T-helper 1 cell treated with Interleukin-12 subunit alpha and Interleukin-12 subunit beta and Interleukin-4 antibody, amounts not matched to agents 30 ng/mL and 1 ng/mL, for 36 hours (primary cell): ENCODE results near the gene FGF11. TPM values are rescaled to one million over a fixed set of nuclear protein-coding genes. Genes with fewer than 3 reads are reported as not detected.

Experiments used
- intact Hi-C: fragments of 100-400 bp; cut with micrococcal nuclease; formaldehyde crosslinking; loops from one replicate; pipeline ENCODE4 v1.15.1; 2024
- total RNA-seq: library from RNA; stranded (reverse); gene quantifications from 2 replicates; pipeline ENCODE4 v1.2.3, GENCODE V29; 2022

The FGF11 gene
- total RNA-seq, 1 donor from 2014 or later = 15.0 TPM

- intact Hi-C loops = no loop called here
Observed at GRCh38 chr17:7477392-7478275, 38.3 kb downstream of the FGF11 start.

GRCh38 chr17:7478276-7479212 lies 39.2 kb downstream of the FGF11 start:
- intact Hi-C loops = loop anchor here (1.0 kb wide), 1 partner anchor 23 kb away; no protein-coding TSS in a partner anchor

GRCh38 chr17:7479213-7480088 lies 40.1 kb downstream of the FGF11 start, which contains the start of gene ZBTB4:
ZBTB4 (minus strand) TSS chr17:7479631; CDS start chr17:7466801, 12,830 bp downstream.
- intact Hi-C loops = loop anchor here (1.0 to 5.0 kb wide), 2 partner anchors 24 to 442 kb away; partner anchors contain the start of gene SLC16A13

GRCh38 chr17:7480089-7480384 lies 40.7 kb downstream of the FGF11 start:
- intact Hi-C loops = loop anchor here (5.0 kb wide), 1 partner anchor 443 kb away; the partner anchor contains the start of gene SLC16A13

DNA sequence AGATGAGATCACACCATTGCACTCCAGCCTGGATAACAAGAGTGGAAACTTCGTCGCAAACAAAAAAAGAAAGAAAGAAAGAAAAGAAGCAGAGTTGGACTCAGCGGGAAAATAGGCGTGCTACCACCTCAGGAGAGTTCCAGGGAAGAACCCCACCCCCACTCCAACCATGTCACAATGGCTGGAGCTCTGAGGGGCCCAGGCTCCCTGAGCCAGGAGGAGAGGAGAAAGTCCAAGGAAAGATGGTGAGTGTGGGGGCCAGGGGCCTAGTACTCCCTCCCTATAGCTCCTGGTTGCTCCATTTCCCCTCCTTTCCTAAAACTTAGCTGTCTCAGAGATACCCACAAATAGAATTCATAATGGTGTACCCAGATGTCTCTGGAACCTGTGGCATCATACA lies 42.0 kb downstream of the FGF11 start, which contains the start of gene SLC35G6:
TSS of gene SLC35G6 (plus strand) at position 172 of the 400 bp plus-strand sequence. CDS start at position 243, 71 bp downstream.
- intact Hi-C loops = loop anchor here (5.0 kb wide), 1 partner anchor 444 kb away; the partner anchor contains the start of gene SLC16A13

GRCh38 chr17:7481842-7482741 lies 42.8 kb downstream of the FGF11 start:
- intact Hi-C loops = loop anchor here (2.0 to 5.0 kb wide), 2 partner anchors 361 to 445 kb away; partner anchors contain the start of gene SLC16A13

GRCh38 chr17:7482742-7483088 lies 43.4 kb downstream of the FGF11 start:
- intact Hi-C loops = loop anchor here (1.0 to 5.0 kb wide), 4 partner anchors 230 to 445 kb away; partner anchors contain the start of genes ELP5 and SLC16A13

- intact Hi-C loops = loop anchor here (1.0 to 5.0 kb wide), 18 partner anchors 28 to 673 kb away; partner anchors contain the start of genes EIF5A, ELP5, KCTD11 and NEURL4
Observed at GRCh38 chr17:7483255-7484066, 44.1 kb downstream of the FGF11 start.

- intact Hi-C loops = loop anchor here (1.0 to 5.0 kb wide), 15 partner anchors 29 to 673 kb away; partner anchors contain the start of genes EIF5A, KCTD11, NEURL4 and PLSCR3
Observed at GRCh38 chr17:7484067-7484918, 45.0 kb downstream of the FGF11 start, which contains the start of gene POLR2A. POLR2A (plus strand) TSS chr17:7484366.

- intact Hi-C loops = loop anchor here (1.0 to 5.0 kb wide), 15 partner anchors 30 to 672 kb away; partner anchors contain the start of genes EIF5A, KCTD11, NEURL4 and PLSCR3
Observed at GRCh38 chr17:7484919-7485377, 45.6 kb downstream of the FGF11 start.

DNA sequence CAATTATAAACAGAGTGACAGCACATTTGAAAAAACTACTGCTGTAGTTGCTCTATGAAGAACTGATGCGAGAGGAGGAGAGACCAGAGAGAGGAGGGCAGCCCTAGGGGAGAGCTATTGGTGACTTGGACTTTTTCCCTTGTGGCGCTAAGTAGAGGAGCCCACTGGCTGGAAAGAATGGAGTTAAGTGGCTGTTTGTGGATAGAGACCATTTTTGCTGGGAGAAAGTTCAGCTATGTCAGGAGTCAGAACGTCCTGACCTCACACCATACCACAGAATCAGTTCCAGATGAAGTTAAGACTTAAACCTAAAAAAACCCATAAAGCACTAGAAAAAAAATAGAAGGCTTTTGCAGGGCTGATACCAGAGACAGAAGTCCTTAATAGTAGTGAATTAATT lies 46.9 kb downstream of the FGF11 start:
- intact Hi-C loops = no loop called here

DNA sequence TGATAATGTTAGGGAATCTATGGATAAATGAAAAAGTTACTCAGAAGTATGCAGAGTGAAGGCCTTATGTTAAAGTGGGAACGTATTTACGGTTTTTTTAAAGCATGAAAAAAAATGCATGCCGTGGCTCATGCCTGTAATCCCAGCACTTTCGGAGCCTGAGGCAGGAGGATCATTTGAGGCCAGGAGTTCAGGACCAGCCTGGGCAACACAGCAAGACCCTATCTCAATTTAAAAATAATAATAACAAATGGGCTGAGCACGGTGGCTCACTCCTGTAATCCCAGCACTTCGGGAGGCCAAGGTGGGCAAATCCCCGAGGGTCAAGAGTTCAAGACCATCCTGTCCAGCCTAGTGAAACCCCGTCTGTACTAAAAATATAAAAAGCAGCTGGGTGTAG lies 50.8 kb downstream of the FGF11 start:
- intact Hi-C loops = no loop called here

- intact Hi-C loops = no loop called here
Observed at GRCh38 chr17:7491583-7491982, 52.3 kb downstream of the FGF11 start.

DNA sequence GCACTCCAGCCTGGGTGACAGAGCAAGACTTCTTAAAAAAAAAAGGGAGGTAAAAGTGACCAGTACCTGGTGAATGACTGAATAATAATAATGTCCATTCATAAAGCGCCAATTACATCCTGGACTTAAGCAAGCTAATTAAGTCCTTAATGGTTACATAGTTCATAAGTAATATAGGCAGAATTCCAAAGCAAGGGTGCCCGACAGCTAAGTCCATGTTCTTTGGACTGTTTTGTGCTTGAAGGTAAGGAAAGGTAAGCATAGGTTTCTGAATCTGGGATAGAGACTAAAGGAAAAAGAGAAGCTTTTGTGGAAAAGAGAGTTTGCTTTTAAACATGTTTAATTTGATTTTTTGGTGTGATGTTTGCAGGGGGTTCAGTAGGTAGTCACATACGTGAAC lies 54.6 kb downstream of the FGF11 start:
- intact Hi-C loops = no loop called here
